Stomach smooth muscle (tissue), 2 donors: ENCODE measurements around the gene PLEKHB2.
"Not testable (repeated sequence)": the region's sequence is repeated elsewhere in the genome, so short reads cannot be mapped to it uniquely, and the experiment has no call there.

Experiments
- H3K27ac ChIP-seq: one replicate; pipeline ENCODE4 v1.7.0; 2013; ENCODE audit warnings: mild to moderate bottlenecking, low read length, inconsistent platforms
- H3K27me3 ChIP-seq, 2 donors: one replicate each; pipeline ENCODE4 v1.7.0; 2013; ENCODE audit warnings: low read length in 2 of 2; ENCODE audit not compliant: insufficient read depth in 2 of 2, control insufficient read depth in 1 of 2
- H3K36me3 ChIP-seq, 2 donors: one replicate each; pipeline ENCODE4 v1.7.0; 2013; ENCODE audit warnings: low read length in 2 of 2; ENCODE audit not compliant: control insufficient read depth in 2 of 2, insufficient read depth in 2 of 2
- H3K4me1 ChIP-seq: one replicate; pipeline ENCODE4 v1.7.0; 2013; ENCODE audit warnings: low read length; ENCODE audit not compliant: control insufficient read depth, insufficient read depth
- H3K4me3 ChIP-seq, 2 donors: one replicate each; pipeline ENCODE4 v1.7.0; 2013; ENCODE audit warnings: low read length in 2 of 2
- H3K9ac ChIP-seq, 2 donors: one replicate each; pipeline ENCODE4 v1.7.0; 2013; ENCODE audit warnings: low read length in 2 of 2, mild to moderate bottlenecking in 1 of 2
- H3K9me3 ChIP-seq, 2 donors: one replicate each; pipeline ENCODE4 v1.7.0; 2013; ENCODE audit warnings: low read length in 2 of 2; ENCODE audit not compliant: control insufficient read depth in 2 of 2
- donor health status: healthy.
- donor health status: Pancreatic carcinoma.

The PLEKHB2 gene

DNA sequence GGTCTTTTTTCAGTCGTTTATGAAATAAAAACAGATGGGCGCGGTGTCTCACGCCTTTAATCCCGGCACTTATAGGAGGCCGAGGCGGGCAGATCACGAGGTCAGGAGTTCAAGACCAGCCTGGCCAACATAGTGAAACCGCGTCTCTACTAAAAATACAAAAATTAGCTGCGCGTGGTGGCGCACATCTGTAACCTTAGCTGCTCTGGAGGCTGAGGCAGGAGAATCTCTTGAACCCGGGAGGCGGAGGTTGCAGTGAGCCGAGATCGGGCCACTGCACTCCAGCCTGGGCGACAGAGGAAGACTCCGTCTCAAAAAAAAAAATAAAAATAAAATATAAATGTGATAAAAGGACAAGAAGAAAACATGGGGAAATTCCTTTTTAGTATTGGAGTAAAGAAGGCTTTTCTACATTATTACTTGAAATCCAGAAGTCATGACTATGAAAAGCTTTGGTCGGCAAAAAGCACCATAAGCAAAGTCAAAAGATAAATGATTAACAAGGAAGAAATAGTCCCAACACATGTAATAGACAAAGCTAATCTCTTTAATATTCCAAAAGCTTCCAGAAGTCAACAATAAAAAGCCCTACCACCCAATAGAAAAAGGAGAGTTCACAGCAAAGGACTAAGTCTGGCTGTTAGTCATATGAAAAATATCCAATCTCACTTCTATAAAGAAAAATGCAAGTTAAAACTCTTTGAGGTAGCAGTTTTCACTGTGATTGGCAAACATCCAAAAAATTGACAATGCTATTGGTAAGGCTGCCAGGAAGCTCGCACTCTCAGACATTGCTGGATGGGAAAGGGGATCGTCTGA, 10.5 kb upstream of the PLEKHB2 start:
- Histone ChIP-seq H3K27me3 (no peaks in the 10 kb centered on the region), H3K9ac (no peak overlapping the region), H3K4me1 (peaks cover 2% of the 10 kb centered on the region), H3K9me3 (no peaks in the 10 kb centered on the region), H3K36me3 (no peaks in the 10 kb centered on the region), H3K4me3 (peak overlapping the region in 1 of 2 donors; percentile 62), H3K27ac (no peak overlapping the region)

DNA sequence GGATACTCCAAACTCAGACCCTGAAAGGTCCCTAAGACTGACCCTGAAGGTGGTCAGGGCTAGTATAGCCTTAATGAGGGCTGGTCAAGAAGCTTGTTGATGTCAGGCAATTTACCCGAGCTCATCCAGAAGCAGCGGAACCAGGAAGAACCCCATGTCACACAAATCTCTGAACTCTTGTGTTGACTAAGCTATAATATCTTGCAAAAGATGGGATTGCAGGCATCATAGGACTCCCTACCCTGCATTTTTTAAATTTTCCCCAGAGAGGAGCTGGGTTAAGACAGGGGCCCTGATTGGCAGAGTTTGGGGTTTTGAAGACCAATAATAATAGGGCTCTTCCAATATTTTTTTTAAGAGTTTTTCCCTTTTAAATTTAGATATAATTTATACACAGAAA, 2.0 kb upstream of the PLEKHB2 start:
- H3K27me3 ChIP-seq = no peaks in the 10 kb centered on the region
- H3K36me3 ChIP-seq = no peaks in the 10 kb centered on the region
- H3K4me1 ChIP-seq = peaks cover 5% of the 10 kb centered on the region
- no peak overlapping the region for H3K27ac ChIP-seq
- no peak overlapping the region for H3K4me3 ChIP-seq
- H3K9me3 ChIP-seq = no peaks in the 10 kb centered on the region
- no peak overlapping the region for H3K9ac ChIP-seq

GRCh38 chr2:131104487-131105155, 515 bp upstream of the PLEKHB2 start:
- H3K36me3 ChIP-seq = no peaks in the 10 kb centered on the region
- H3K4me3 ChIP-seq = peak overlapping the region; percentile 93
- peak overlapping the region; percentile 89 for H3K27ac ChIP-seq
- H3K9me3 ChIP-seq = no peaks in the 10 kb centered on the region
- H3K4me1 ChIP-seq = peaks cover 5% of the 10 kb centered on the region
- no peaks in the 10 kb centered on the region for H3K27me3 ChIP-seq
- H3K9ac ChIP-seq = peak overlapping the region; percentile 85 to 90

DNA sequence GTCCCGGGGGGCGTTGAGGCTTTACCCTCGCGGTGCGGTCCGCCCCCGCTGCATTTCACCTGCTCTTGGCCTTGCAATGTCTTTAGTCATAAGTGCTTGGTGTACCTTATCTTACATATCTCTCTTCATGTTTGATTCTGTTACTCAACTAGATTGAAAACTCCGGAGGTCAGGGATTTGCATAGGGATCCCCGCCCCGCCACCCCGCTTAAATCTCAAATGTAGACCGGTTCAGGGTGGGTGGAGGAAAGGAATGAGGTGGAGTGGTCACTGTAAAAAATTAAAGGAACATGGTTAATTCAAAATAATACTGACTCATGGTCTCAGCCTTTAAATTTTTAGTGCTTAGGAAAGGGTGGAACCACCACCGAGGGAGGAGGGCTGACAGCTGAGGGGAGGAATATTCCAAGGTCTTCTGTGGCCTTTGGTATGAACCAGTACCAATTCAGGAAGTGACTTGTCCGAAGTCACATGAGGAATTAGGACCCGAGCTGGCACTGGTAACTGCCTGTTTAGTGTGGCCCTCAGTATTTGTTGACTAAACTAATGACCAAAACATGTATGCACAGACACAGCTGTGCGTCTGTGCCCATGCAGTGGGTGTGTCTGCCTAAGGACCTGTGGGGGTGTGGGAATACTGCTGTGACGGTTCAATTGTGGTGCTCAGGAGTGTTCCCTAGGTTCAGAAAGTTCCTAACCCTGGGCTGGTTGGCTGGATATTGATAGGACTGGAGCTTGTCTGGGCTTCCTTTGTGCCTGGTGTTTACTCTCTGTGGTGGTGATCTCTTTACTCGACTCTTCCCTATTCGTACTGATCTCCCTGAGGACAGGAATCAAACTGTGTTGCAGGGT, 1.0 kb downstream of the PLEKHB2 start:
- peak overlapping the region; percentile 93 for H3K4me3 ChIP-seq
- H3K4me1 ChIP-seq = peaks cover 5% of the 10 kb centered on the region
- H3K36me3 ChIP-seq = no peaks in the 10 kb centered on the region
- H3K27ac ChIP-seq = peak overlapping the region; percentile 89
- H3K9me3 ChIP-seq = no peaks in the 10 kb centered on the region
- peak overlapping the region; percentile 90 to 92 for H3K9ac ChIP-seq
- no peaks in the 10 kb centered on the region for H3K27me3 ChIP-seq

- H3K9me3 ChIP-seq = no peaks in the 10 kb centered on the region
- peaks cover 2% of the 10 kb centered on the region for H3K4me1 ChIP-seq
- H3K4me3 ChIP-seq = no peak overlapping the region
- H3K36me3 ChIP-seq = no peaks in the 10 kb centered on the region
- H3K27me3 ChIP-seq = no peaks in the 10 kb centered on the region
- H3K9ac ChIP-seq = no peak overlapping the region
- no peak overlapping the region for H3K27ac ChIP-seq
Measured at GRCh38 chr2:131112529-131112928, 7.4 kb downstream of the PLEKHB2 start.

DNA sequence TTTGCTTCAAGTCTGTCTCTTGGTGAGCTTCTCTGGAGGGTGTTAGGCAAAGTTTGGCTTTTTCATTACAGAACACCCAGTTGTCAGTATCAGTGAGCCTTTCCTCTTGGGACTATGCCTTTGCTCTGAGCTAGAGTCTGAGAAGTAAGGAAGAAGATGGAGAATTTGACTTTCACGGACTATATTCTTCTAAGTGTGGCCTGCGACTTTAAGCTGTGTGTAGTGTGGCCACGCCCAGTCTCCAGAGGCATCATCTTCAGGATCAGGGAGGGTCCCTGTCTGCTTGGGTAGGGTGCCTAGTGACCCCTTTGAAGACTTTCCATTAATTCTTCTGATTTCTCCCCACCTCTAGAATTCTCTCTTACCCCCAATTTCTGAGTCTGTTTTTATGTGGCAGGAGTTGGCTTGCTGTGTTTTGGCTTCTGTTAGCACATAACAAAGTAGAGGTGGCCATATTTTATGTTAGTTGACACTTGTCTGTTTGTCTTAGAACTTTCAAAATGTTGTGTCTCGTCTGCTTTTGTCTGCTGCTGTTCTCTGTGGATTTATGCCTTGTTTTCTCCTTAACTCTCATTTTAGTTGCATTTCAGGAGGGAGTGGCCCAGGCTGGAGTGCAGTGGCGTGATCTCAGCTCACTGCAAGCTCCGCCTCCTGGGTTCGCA, 8.6 kb downstream of the PLEKHB2 start:
- Histone ChIP-seq H3K4me3 (no peak overlapping the region), H3K27me3 (no peaks in the 10 kb centered on the region), H3K9me3 (no peaks in the 10 kb centered on the region), H3K4me1 (peaks cover 2% of the 10 kb centered on the region), H3K27ac (no peak overlapping the region), H3K36me3 (no peaks in the 10 kb centered on the region), H3K9ac (no peak overlapping the region)

DNA sequence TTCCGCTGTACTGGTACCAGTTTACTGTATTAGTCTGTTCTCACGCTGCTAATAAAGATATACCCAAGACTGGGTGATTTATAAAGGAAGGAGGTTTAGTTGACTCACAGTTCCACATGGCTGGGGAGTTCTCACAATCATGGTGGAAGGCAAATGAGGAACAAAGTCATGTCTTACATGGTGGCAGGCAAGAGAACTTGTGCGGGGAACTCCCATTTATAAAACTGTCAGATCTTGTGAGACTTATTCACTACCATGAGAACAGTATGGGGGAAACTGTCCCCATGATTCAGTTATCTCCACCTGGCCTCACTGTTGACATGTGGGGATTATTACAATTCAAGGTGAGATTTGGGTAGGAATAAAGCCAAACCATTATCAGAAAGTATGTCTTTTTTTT, 9.8 kb downstream of the PLEKHB2 start:
- H3K27ac ChIP-seq, H3K9me3 ChIP-seq, H3K27me3 ChIP-seq, H3K36me3 ChIP-seq, H3K4me1 ChIP-seq, H3K4me3 ChIP-seq, H3K9ac ChIP-seq: not testable (repeated sequence)

- no peaks in the 10 kb centered on the region for H3K9me3 ChIP-seq
- H3K4me1 ChIP-seq = peaks cover 2% of the 10 kb centered on the region
- no peak overlapping the region for H3K4me3 ChIP-seq
- no peaks in the 10 kb centered on the region for H3K36me3 ChIP-seq
- H3K27me3 ChIP-seq = no peaks in the 10 kb centered on the region
- H3K27ac ChIP-seq = no peak overlapping the region
- H3K9ac ChIP-seq = no peak overlapping the region
Measured at GRCh38 chr2:131115752-131116151, 10.6 kb downstream of the PLEKHB2 start.

DNA sequence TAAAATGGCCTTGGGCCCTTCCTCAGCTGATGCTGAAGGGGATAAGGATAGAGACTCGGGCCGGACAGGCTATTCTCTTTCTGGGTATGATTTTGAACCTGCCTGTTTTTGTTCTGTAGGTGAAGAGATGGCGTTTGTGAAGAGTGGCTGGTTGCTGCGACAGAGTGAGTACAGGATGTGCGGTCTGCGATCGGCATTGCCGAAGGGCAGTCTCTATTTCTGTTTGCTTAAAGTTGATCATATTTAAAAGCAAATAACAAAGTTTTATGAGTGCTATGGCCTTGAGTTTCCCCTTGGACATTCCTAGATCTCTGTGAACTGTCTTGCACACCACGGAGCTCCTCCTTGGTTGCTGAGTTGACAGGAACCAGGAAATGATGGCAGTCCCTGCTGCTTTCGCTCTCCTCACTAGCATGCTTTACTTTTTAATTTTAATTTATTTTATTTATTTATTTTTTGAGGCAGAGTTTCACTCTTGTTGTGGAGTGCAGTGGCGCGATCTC, 15.7 kb downstream of the PLEKHB2 start:
- no peak overlapping the region for H3K4me3 ChIP-seq
- no peak overlapping the region for H3K9ac ChIP-seq
- peaks cover 5 to 8% of the 10 kb centered on the region in 2 donors for H3K36me3 ChIP-seq
- H3K27me3 ChIP-seq = no peaks in the 10 kb centered on the region
- H3K27ac ChIP-seq = no peak overlapping the region
- no peaks in the 10 kb centered on the region for H3K9me3 ChIP-seq
- H3K4me1 ChIP-seq = no peaks in the 10 kb centered on the region

DNA sequence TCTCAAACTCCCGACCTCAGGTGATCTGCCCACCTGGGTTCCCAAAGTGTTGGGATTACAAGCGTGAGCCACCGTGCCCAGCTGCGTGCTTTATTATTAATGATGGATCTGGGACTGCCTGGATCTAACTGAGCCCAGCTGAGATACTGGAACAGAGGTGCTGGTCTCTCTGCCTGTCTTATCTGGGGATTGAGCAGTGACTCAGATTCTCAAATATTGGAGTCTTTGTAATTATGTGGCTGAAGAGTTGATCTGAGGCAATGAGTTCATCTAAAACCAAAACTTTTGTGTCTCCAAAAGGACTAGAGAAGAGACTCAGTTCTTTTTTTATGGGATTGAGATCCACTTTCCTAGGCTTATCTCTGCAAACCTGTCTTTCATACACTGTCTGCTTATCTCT, 16.3 kb downstream of the PLEKHB2 start:
- Histone ChIP-seq H3K4me3 (no peak overlapping the region), H3K9ac (no peak overlapping the region), H3K9me3 (no peaks in the 10 kb centered on the region), H3K27ac (no peak overlapping the region), H3K4me1 (no peaks in the 10 kb centered on the region), H3K36me3 (peaks cover 5 to 9% of the 10 kb centered on the region in 2 donors), H3K27me3 (no peaks in the 10 kb centered on the region)
